Epithelial cell of proximal tubule (primary cell): ENCODE measurements around the gene PTPRN2. TPM values are rescaled to one million over a fixed set of nuclear protein-coding genes. Genes with fewer than 3 reads are reported as not detected.

ENCODE experiments used
- DNase-seq: peaks from one replicate; pipeline ENCODE4 v3.0.0-alpha.2; 2011; ENCODE audit warnings: low read depth
- H3K4me3 ChIP-seq: 2 replicates; pipeline ENCODE4 v1.5.1; 2011; ENCODE audit warnings: low read depth, mild to moderate bottlenecking, low read length
- CTCF ChIP-seq: conservative IDR thresholded peaks from 2 replicates; pipeline ENCODE4 v1.5.1; 2012; ENCODE audit warnings: low read depth, mild to moderate bottlenecking, low read length
- total RNA-seq: library from RNA; depleted of rRNA; stranded (reverse); fragments of >200 nt; gene quantifications from 2 replicates; pipeline ENCODE4 v1.2.3, GENCODE V29; 2015

The PTPRN2 gene
- total RNA-seq, 1 donor from 2014 or later = 2.8 TPM

- no peak overlapping the region for H3K4me3 ChIP-seq
- no peak for DNase-seq
- TF ChIP-seq CTCF = no peak
Observed at GRCh38 chr7:157664034-157664433, 923.6 kb downstream of the PTPRN2 start.

- DNase-seq = no peak
- H3K4me3 ChIP-seq = no peak overlapping the region
- no peak for TF ChIP-seq CTCF
Observed at GRCh38 chr7:157662981-157663716, 924.5 kb downstream of the PTPRN2 start.

- DNase-seq = no peak
- H3K4me3 ChIP-seq = no peak overlapping the region
- TF ChIP-seq CTCF = no peak
Observed at GRCh38 chr7:157662110-157662791, 925.4 kb downstream of the PTPRN2 start.

- no peak for DNase-seq
- no peak overlapping the region for H3K4me3 ChIP-seq
- TF ChIP-seq CTCF = no peak
Observed at GRCh38 chr7:157661611-157661975, 926.0 kb downstream of the PTPRN2 start.

- TF ChIP-seq CTCF = no peak
- DNase-seq = no peak
- H3K4me3 ChIP-seq = no peak overlapping the region
Observed at GRCh38 chr7:157660971-157661610, 926.5 kb downstream of the PTPRN2 start.

- no peak for DNase-seq
- no peak for TF ChIP-seq CTCF
- no peak overlapping the region for H3K4me3 ChIP-seq
Observed at GRCh38 chr7:157658851-157659412, 928.7 kb downstream of the PTPRN2 start.
